ENCODE measurements around the gene WDR74.
"Not testable (repeated sequence)": the region's sequence is repeated elsewhere in the genome, so short reads cannot be mapped to it uniquely, and the experiment has no call there.

The WDR74 gene

GRCh38 chr11:62832336-62833234, 6.8 kb downstream of the WDR74 start, which contains the start of gene TEX54:
Gene TEX54, minus strand, starts transcription at chr11:62832841.
- DNase-seq (ENCODE audit: low read depth) = no peak
- no peak for TF ChIP-seq CTCF (IDR thresholded peaks at IDR 0.05; ENCODE audit: low read depth, low read length, missing control alignments)
- peak within 1 kb of the TSS; percentile 85 for H3K4me3 ChIP-seq (ENCODE audit: low read depth, low read length)

GRCh38 chr11:62831520-62832335, 7.7 kb downstream of the WDR74 start, which contains the start of gene STX5:
Gene STX5, minus strand, starts transcription at chr11:62832051. Its CDS starts 808 bp downstream, at chr11:62831243.
- TF ChIP-seq CTCF (IDR thresholded peaks at IDR 0.05; ENCODE audit: low read depth, low read length, missing control alignments) = no peak

GRCh38 chr11:62830904-62831519, 8.4 kb downstream of the WDR74 start:
- no peak for DNase-seq (ENCODE audit: low read depth)
- TF ChIP-seq CTCF (IDR thresholded peaks at IDR 0.05; ENCODE audit: low read depth, low read length, missing control alignments) = no peak

More at GRCh38 chr11:62831520-62832335, 7.7 kb downstream of the WDR74 start, which contains the start of gene STX5:
- peak; percentile 95 for DNase-seq (ENCODE audit: low read depth)
- H3K4me3 ChIP-seq (ENCODE audit: low read depth, low read length) = peak within 1 kb of the TSS; percentile 85

GRCh38 chr11:62828130-62828529, 11.3 kb downstream of the WDR74 start:
- DNase-seq (ENCODE audit: low read depth) = not testable (repeated sequence)

More at GRCh38 chr11:62830904-62831519, 8.4 kb downstream of the WDR74 start:
- peak overlapping the region; percentile 85 for H3K4me3 ChIP-seq (ENCODE audit: low read depth, low read length)

GRCh38 chr11:62823677-62824076, 15.7 kb downstream of the WDR74 start:
- TF ChIP-seq CTCF (IDR thresholded peaks at IDR 0.05; ENCODE audit: low read depth, low read length, missing control alignments) = no peak
- no peak overlapping the region for H3K4me3 ChIP-seq (ENCODE audit: low read depth, low read length)
- no peak for DNase-seq (ENCODE audit: low read depth)

More at GRCh38 chr11:62828130-62828529, 11.3 kb downstream of the WDR74 start:
- not testable (repeated sequence) for H3K4me3 ChIP-seq (ENCODE audit: low read depth, low read length)

- no peak for DNase-seq (ENCODE audit: low read depth)
- TF ChIP-seq CTCF (IDR thresholded peaks at IDR 0.05; ENCODE audit: low read depth, low read length, missing control alignments) = no peak
- no peak overlapping the region for H3K4me3 ChIP-seq (ENCODE audit: low read depth, low read length)
These were observed 22.3 kb downstream of the WDR74 start for GRCh38 chr11:62817129-62817528.

Data from GM12864 (cell line).